GM13976 (cell line): ENCODE measurements around the gene FAM43B.
"Not testable (repeated sequence)": the region's sequence is repeated elsewhere in the genome, so short reads cannot be mapped to it uniquely, and the experiment has no call there.

Experiments
- DNase-seq: peaks from one replicate; pipeline ENCODE4 v3.0.0; 2012; ENCODE audit warnings: low spot score
- CTCF ChIP-seq: IDR thresholded peaks from 2 replicates; pipeline ENCODE4 v1.5.1; 2012; ENCODE audit warnings: borderline replicate concordance, mild to moderate bottlenecking; ENCODE audit not compliant: insufficient read depth; ENCODE audit errors: extremely low read depth, missing control alignments, control extremely low read depth
- in situ Hi-C: fragments of 300-500 bp; cut with MboI; formaldehyde crosslinking; loops from one replicate; pipeline ENCODE4 v1.12.0; 2022; ENCODE audit warnings: low sequenced_read_pairs, mixed read lengths, inconsistent platforms; ENCODE audit not compliant: unreplicated experiment

FAM43B gene

GRCh38 chr1:20551945-20552727 is at the start of gene FAM43B:
TSS of gene FAM43B (plus strand) at chr1:20552573. CDS start at chr1:20552974, 401 bp downstream.
- TF ChIP-seq CTCF = no peak
- peak; percentile 58 for DNase-seq
- in situ Hi-C loops = no loop called here

- TF ChIP-seq CTCF = no peak
- DNase-seq = no peak
- in situ Hi-C loops = no loop called here
Observed at GRCh38 chr1:20505488-20505887, 46.9 kb upstream of the FAM43B start.

- no peak for DNase-seq
- in situ Hi-C loops = no loop called here
- no peak for TF ChIP-seq CTCF
Observed at GRCh38 chr1:20507248-20507563, 45.2 kb upstream of the FAM43B start.

- in situ Hi-C loops = no loop called here
- peak; percentile 98 for DNase-seq
- no peak for TF ChIP-seq CTCF
Observed at GRCh38 chr1:20507564-20508410, 44.6 kb upstream of the FAM43B start, which contains the start of gene MUL1. TSS of gene MUL1 (minus strand) at chr1:20508151. CDS start at chr1:20508024, 127 bp downstream.

GRCh38 chr1:20508411-20508771 is 44.0 kb upstream of the FAM43B start:
- TF ChIP-seq CTCF = no peak
- in situ Hi-C loops = no loop called here
- no peak for DNase-seq

- no peak for DNase-seq
- TF ChIP-seq CTCF = no peak
- in situ Hi-C loops = no loop called here
Observed at GRCh38 chr1:20511518-20512428, 40.6 kb upstream of the FAM43B start.

GRCh38 chr1:20519609-20520262 is 32.6 kb upstream of the FAM43B start:
- in situ Hi-C loops = loop anchor here (5.0 kb wide), 1 partner anchor 118 kb away; no protein-coding TSS in a partner anchor
- not testable (repeated sequence) for DNase-seq
